ENCODE data around the gene NUAK2. TPM values are rescaled to one million over a fixed set of nuclear protein-coding genes. Genes with fewer than 3 reads are reported as not detected.

The NUAK2 gene
- total RNA-seq, 3 donors from 2014 or later (not counting 1 experiment from before 2014, with no cell fraction given), result 17.3 to 21.7 (median 21.5) TPM

GRCh38 chr1:205332015-205332791 is 10.7 kb upstream of the NUAK2 start:
- Histone ChIP-seq H3K27me3 (ENCODE audit: control insufficient read depth, insufficient read depth, low read length) (no peaks in the 10 kb centered on the region), H3K4me3 (ENCODE audit: low read length) (no peak overlapping the region), H3K36me3 (ENCODE audit: control insufficient read depth, insufficient read depth, low read length) (no peaks in the 10 kb centered on the region), H3K9me3 (ENCODE audit: control insufficient read depth, insufficient read depth, low read length) (no peaks in the 10 kb centered on the region), H3K4me1 (ENCODE audit: control insufficient read depth, insufficient read depth, low read length) (no peaks in the 10 kb centered on the region), H3K27ac (ENCODE audit: low read length) (no peak overlapping the region)
- intact Hi-C loops (cut with micrococcal nuclease), result no loop called here
- H3K9me3 Mint-ChIP-seq, result no peaks in the 10 kb centered on the region
- H3K4me1 Mint-ChIP-seq, result no peaks in the 10 kb centered on the region
- WGBS (ENCODE audit: insufficient coverage), result 91% methylated on average over 10 of the region's 11 CpGs
- ATAC-seq (no peak), DNase-seq (no peak)
- no peak for TF ChIP-seq CTCF (IDR thresholded peaks at IDR 0.05)
- no peak overlapping the region for H3K27ac Mint-ChIP-seq
- no peaks in the 10 kb centered on the region for H3K36me3 Mint-ChIP-seq
- H3K27me3 Mint-ChIP-seq (ENCODE audit: low read depth in 2 of 2), result peaks cover 0 to 8% of the 10 kb centered on the region in 2 donors
- H3K4me3 Mint-ChIP-seq, result no peak overlapping the region

GRCh38 chr1:205330150-205330549 is 8.6 kb upstream of the NUAK2 start:
- peaks cover 8 to 14% of the 10 kb centered on the region in 2 donors for H3K27me3 Mint-ChIP-seq (ENCODE audit: low read depth in 2 of 2)
- TF ChIP-seq CTCF (IDR thresholded peaks at IDR 0.05), result no peak
- no peaks in the 10 kb centered on the region for H3K9me3 Mint-ChIP-seq
- Histone ChIP-seq H3K36me3 (ENCODE audit: control insufficient read depth, insufficient read depth, low read length) (no peaks in the 10 kb centered on the region), H3K27ac (ENCODE audit: low read length) (no peak overlapping the region), H3K4me1 (ENCODE audit: control insufficient read depth, insufficient read depth, low read length) (peaks cover 3% of the 10 kb centered on the region), H3K9me3 (ENCODE audit: control insufficient read depth, insufficient read depth, low read length) (no peaks in the 10 kb centered on the region), H3K27me3 (ENCODE audit: control insufficient read depth, insufficient read depth, low read length) (no peaks in the 10 kb centered on the region), H3K4me3 (ENCODE audit: low read length) (no peak overlapping the region)
- no peak overlapping the region for H3K4me3 Mint-ChIP-seq
- WGBS (ENCODE audit: insufficient coverage), result no CpG with 5 or more reads among the region's 2 CpGs
- H3K27ac Mint-ChIP-seq, result no peak overlapping the region
- ATAC-seq (no peak), DNase-seq (no peak)
- H3K4me1 Mint-ChIP-seq, result peaks cover 4 to 5% of the 10 kb centered on the region in 2 donors
- no peaks in the 10 kb centered on the region for H3K36me3 Mint-ChIP-seq
- intact Hi-C loops (cut with micrococcal nuclease), result no loop called here

GRCh38 chr1:205329719-205330118 is 8.2 kb upstream of the NUAK2 start:
- Mint-ChIP-seq H3K36me3 (no peaks in the 10 kb centered on the region), H3K27ac (no peak overlapping the region), H3K9me3 (no peaks in the 10 kb centered on the region), H3K27me3 (ENCODE audit: low read depth in 2 of 2) (peaks cover 8 to 14% of the 10 kb centered on the region in 2 donors), H3K4me1 (peaks cover 8 to 10% of the 10 kb centered on the region in 2 donors), H3K4me3 (no peak overlapping the region)
- no peak for TF ChIP-seq CTCF (IDR thresholded peaks at IDR 0.05)
- no peaks in the 10 kb centered on the region for H3K9me3 ChIP-seq (ENCODE audit: control insufficient read depth, insufficient read depth, low read length)
- DNase-seq (no peak), ATAC-seq (no peak)
- H3K4me3 ChIP-seq (ENCODE audit: low read length), result no peak overlapping the region
- intact Hi-C loops (cut with micrococcal nuclease), result no loop called here
- no peak overlapping the region for H3K27ac ChIP-seq (ENCODE audit: low read length)
- H3K36me3 ChIP-seq (ENCODE audit: control insufficient read depth, insufficient read depth, low read length), result no peaks in the 10 kb centered on the region
- no peaks in the 10 kb centered on the region for H3K27me3 ChIP-seq (ENCODE audit: control insufficient read depth, insufficient read depth, low read length)
- WGBS (ENCODE audit: insufficient coverage), result 88% methylated on average over 5 of the region's 5 CpGs
- peaks cover 7% of the 10 kb centered on the region for H3K4me1 ChIP-seq (ENCODE audit: control insufficient read depth, insufficient read depth, low read length)

- Mint-ChIP-seq H3K4me1 (peaks cover 9 to 14% of the 10 kb centered on the region in 2 donors), H3K27ac (no peak overlapping the region), H3K9me3 (no peaks in the 10 kb centered on the region), H3K4me3 (no peak overlapping the region), H3K36me3 (no peaks in the 10 kb centered on the region), H3K27me3 (ENCODE audit: low read depth in 2 of 2) (peaks cover 8 to 13% of the 10 kb centered on the region in 2 donors)
- H3K9me3 ChIP-seq (ENCODE audit: control insufficient read depth, insufficient read depth, low read length), result no peaks in the 10 kb centered on the region
- no peak for ATAC-seq
- no peaks in the 10 kb centered on the region for H3K27me3 ChIP-seq (ENCODE audit: control insufficient read depth, insufficient read depth, low read length)
- no peak for DNase-seq
- intact Hi-C loops (cut with micrococcal nuclease), result no loop called here
- TF ChIP-seq CTCF (IDR thresholded peaks at IDR 0.05), result no peak
- peaks cover 7% of the 10 kb centered on the region for H3K4me1 ChIP-seq (ENCODE audit: control insufficient read depth, insufficient read depth, low read length)
- no peak overlapping the region for H3K4me3 ChIP-seq (ENCODE audit: low read length)
- no peaks in the 10 kb centered on the region for H3K36me3 ChIP-seq (ENCODE audit: control insufficient read depth, insufficient read depth, low read length)
- WGBS (ENCODE audit: insufficient coverage), result 86% methylated on average over 4 of the region's 4 CpGs
- H3K27ac ChIP-seq (ENCODE audit: low read length), result no peak overlapping the region
Observed at GRCh38 chr1:205328476-205328875, 6.9 kb upstream of the NUAK2 start.

Data from natural killer cell (primary cell).